H4 (cell line): ENCODE data around the gene PLXNA2. TPM values are rescaled to one million over a fixed set of nuclear protein-coding genes. Genes with fewer than 3 reads are reported as not detected.

Experiments used
- DNase-seq: peaks from one replicate; pipeline ENCODE4 v3.0.0-alpha.2; 2015; ENCODE audit warnings: low spot score
- total RNA-seq: library from RNA; depleted of rRNA; stranded (reverse); fragments of >200 nt; shearing (Covaris generic); gene quantifications from 2 replicates; pipeline ENCODE4 v1.2.3, GENCODE V29; 2014; rRNA removed

PLXNA2 gene, protein sequence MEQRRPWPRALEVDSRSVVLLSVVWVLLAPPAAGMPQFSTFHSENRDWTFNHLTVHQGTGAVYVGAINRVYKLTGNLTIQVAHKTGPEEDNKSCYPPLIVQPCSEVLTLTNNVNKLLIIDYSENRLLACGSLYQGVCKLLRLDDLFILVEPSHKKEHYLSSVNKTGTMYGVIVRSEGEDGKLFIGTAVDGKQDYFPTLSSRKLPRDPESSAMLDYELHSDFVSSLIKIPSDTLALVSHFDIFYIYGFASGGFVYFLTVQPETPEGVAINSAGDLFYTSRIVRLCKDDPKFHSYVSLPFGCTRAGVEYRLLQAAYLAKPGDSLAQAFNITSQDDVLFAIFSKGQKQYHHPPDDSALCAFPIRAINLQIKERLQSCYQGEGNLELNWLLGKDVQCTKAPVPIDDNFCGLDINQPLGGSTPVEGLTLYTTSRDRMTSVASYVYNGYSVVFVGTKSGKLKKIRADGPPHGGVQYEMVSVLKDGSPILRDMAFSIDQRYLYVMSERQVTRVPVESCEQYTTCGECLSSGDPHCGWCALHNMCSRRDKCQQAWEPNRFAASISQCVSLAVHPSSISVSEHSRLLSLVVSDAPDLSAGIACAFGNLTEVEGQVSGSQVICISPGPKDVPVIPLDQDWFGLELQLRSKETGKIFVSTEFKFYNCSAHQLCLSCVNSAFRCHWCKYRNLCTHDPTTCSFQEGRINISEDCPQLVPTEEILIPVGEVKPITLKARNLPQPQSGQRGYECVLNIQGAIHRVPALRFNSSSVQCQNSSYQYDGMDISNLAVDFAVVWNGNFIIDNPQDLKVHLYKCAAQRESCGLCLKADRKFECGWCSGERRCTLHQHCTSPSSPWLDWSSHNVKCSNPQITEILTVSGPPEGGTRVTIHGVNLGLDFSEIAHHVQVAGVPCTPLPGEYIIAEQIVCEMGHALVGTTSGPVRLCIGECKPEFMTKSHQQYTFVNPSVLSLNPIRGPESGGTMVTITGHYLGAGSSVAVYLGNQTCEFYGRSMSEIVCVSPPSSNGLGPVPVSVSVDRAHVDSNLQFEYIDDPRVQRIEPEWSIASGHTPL (N-terminal part only)
- 0.80 and 0.89 TPM in 2 replicates for total RNA-seq

- peak; percentile 46 for DNase-seq
Measured at GRCh38 chr1:208243967-208244916, at the start of gene PLXNA2. TSS of gene PLXNA2 (minus strand) at chr1:208244384. CDS start at chr1:208217922, 26,462 bp downstream.

- no peak for DNase-seq
Measured at GRCh38 chr1:208292908-208293307, 48.7 kb upstream of the PLXNA2 start.

DNA sequence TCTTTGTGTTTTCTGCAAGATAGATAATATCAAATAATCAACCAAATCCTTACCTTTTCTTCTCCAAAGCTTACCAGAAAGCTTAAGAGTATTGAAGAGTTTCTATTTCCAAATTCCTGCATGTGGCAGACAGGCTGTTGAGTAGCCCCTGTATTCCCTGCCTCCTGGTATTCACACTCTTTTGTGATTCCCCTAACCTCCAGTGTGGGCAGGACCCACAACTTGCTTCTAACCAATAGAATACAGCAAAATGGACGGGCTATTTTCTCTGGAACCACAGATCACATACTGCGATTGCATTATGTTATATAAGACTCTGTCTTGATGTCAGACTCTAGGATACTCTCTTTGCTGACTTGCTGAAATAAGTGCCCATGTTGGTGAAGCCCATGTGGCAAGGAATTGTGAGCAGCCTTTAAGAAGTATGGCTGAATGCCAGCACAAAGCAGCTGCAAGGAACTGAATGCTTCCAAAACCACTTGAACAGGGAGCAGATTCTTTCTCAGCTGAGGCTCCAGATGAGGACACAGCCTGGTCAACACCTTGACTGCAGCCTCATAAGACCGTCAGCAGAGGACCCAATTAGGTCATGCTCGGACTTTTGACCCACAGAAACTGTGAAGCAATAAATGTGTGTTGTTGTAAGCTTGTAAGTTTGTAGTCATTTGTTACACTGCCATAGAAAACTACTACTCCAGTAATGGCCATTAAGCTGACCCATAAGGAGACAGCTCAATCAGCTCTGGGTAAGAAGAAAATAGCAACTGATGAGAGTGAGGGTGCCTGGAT is 47.9 kb upstream of the PLXNA2 start:
- peak; percentile 10 for DNase-seq

DNA sequence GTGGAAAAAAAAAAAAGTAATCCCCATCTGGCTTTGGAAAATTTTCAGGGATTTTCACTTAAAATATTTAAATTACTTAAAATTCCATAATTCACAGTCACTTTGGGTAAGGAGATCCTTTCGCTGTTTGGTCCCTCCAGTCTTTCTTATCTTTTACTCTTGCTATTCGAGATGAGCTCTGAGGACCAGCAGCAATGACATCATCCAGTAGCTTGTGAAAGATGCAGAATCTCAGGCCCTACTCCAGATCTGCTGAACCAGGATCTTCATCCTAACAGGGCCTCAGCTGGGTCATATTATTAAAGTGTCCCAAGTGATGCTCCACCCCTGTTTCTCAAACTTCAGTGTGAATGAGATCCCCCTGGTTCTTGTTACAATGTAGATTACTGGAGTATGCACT is 46.9 kb upstream of the PLXNA2 start:
- DNase-seq: no peak

DNA sequence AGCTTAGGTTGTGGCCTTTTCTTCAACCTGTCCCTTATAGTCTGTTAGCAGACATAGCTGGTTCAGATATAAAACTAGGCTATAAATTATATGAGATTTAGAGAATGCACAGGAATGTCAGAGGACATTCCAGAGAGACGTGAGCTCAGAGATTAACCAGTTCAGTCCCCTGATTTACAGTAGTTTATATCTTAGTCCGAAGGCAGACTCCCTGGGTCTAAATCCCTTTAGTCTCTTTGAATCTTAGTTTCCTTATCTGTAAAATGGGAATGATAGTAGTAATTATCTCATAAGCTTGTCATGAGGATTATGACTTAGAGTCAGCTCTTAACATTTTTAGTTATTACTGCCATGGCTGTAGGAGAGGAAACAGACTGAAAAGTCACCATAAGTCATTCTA is 45.5 kb upstream of the PLXNA2 start:
- no peak for DNase-seq

GRCh38 chr1:208288495-208288894 is 44.3 kb upstream of the PLXNA2 start:
- DNase-seq: no peak

DNA sequence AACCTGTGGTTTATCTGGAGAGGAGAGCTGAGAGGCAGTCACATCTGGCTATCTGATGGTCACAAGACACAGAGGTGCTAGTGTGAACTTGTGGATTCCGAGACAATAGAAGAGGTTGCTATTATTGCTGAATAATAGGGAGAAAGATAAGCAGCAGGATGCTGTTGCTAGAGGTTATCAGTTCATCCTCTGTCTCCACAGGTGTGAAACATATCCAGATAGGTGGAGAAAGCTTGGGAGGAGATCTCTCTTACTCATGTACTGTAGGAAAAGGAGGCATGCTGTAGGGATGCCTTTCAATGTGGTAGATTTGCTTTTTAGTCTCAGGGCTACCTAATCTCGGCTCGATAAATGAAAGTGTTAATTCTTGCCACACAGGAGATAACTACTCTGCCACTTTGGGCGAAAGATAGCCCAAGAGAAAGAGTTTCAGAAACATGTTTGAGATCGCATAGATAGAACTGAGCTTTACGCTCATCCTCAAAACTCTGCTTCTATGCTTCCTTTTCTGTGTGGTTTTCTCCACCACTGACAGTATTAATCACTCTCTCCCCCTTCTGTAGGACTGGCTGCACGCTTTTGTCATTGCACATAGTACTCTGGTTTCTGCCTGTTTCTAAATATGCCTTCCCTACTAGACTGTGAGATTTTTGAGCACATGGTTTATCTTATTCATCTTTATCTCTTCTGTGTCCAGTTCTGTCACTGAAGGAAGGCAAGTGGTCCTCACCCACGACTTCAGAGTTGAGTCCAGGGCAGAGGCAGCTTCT is 36.7 kb upstream of the PLXNA2 start:
- no peak for DNase-seq

- DNase-seq: no peak
Measured at GRCh38 chr1:208279826-208280588, 35.8 kb upstream of the PLXNA2 start.

- no peak for DNase-seq
Measured at GRCh38 chr1:208278638-208279037, 34.5 kb upstream of the PLXNA2 start.

DNA sequence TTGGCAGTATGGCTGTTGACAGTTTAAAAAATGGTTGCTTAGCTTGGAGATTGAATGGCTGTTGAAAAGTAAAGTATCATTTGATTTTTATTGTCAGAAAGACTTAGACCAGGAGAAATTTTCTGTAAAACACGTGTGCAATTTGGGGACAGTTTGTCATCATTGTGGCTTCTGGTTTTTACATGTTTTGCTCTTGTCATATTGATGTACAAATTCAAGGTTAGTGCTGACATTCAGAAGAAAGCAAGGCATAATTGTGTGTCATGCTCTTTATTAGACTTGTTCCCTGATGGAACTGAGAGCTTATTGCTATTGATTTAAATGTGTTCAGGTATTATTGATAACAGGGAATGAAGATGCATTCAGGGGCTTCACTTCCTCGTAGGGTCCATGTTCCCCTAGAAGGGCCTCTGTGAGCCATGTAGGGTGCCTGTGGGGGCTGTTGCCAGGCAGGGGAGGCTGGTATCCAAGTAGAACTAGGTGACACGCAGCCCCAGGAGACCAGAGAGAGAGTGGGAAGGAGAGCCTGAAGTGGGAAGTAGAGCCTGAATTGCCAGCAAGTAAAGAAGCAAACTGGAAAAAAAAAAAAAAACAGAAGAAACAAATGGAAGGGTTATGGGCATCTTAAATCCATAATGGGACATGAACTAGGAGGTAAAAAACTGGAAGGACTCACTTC is 32.7 kb upstream of the PLXNA2 start:
- DNase-seq: no peak

DNA sequence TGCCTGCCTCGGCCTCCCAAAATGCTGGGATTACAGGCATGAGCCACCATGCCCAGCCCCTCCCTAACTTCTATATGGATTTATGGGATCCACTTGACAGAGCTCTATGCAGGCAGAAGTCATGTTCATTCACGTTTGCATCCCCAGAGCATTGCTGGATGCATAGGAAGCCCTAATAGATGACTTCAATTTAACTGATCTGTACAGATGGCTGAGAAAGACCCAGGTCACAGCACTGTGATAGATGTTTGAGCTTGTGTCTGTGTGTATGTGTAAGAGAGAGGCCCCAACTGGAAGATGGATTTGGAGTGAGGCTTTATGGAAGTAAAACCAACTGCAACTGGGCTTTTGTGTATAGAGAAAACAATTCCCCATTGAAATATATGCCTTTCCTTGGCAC is 30.9 kb upstream of the PLXNA2 start:
- DNase-seq: no peak

DNA sequence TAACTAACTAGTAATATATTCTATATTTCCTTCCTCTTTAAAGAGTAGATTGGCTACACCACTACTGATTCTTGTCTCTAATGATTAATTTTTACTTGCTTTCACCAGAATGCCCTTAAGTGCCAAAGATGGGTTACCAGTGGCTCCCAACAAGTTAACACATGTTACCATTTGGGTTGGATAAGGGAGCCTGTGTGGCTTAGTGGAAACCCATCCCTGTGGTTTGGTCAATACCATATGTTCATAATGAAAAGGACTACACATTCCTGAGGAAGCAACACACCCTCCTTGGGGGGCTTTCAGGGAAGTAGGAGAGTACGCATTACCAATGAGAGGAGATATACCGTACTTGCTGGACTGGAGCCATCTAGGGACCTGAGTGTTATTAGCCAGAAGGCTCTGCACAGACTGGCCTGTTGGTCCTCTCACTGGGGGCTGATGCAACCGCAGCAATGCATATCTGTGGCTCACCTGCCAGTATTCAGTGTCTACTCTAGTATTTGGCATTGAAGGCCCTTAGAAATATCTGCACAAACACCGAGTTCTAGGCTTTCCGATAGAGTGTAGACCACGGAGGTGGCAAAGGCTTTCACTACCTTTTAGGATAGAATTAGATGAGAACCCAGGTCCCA is 29.3 kb upstream of the PLXNA2 start:
- no peak for DNase-seq

- no peak for DNase-seq
Measured at GRCh38 chr1:208272713-208273112, 28.5 kb upstream of the PLXNA2 start.

GRCh38 chr1:208272311-208272710 is 28.1 kb upstream of the PLXNA2 start:
- no peak for DNase-seq

- no peak for DNase-seq
Measured at GRCh38 chr1:208271236-208271635, 27.1 kb upstream of the PLXNA2 start.

DNA sequence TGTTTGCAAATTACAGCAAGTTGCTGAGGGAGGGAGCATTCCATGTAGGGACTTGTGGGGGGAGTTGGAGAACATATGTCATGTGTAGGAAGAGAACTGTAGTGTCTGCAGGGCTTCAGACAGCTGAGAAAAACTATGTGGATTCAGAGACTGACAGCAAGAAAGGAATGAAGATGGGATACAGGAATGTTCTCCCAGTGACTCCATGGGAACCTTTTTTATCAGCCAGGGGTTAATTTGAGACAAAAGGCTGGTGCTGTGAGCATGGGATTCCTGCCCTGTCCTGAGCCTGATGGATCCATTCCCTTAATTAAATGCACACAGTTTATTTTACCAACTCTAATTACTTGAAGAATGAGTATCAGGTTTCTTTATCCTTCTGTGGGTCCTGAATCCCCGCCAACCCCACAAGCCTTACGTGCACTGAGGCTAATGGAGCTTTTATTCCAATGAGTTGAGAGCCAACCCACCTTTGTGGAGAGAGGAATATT is 26.5 kb upstream of the PLXNA2 start:
- DNase-seq: peak; percentile 60

DNA sequence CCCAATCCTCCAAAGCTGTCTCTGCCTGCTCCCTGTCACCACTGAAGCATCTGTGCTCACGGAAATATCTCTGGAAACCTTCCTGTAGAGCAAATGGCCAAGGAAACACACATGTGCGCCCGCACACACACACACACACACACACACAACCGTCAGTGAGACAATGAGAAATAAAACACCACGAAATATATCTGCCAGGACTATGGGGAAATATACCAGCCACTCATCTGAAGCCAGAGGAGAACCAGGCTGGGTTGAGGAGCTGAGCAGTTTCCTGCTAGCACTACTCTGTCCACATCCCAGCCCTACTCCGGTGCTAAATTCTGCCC is 25.1 kb upstream of the PLXNA2 start:
- no peak for DNase-seq
